DOHH2 (cell line): ENCODE results near the gene PLA2G4E.

ENCODE experiments used
- H3F3A ChIP-seq: fragments of 200-600 bp; sonication (generic), shearing (Covaris generic); 2 replicates; pipeline ENCODE4 v1.6.0; 2016; ENCODE audit warnings: antibody characterized with exemption, mild to moderate bottlenecking; ENCODE audit not compliant: control insufficient read depth, insufficient read depth
- H3K27ac ChIP-seq: fragments of 200-600 bp; sonication (generic); 2 replicates; pipeline ENCODE4 v1.5.1; 2014; ENCODE audit warnings: low read depth, mild to moderate bottlenecking, low read length, moderate library complexity
- H3K27me3 ChIP-seq: fragments of 200-600 bp; sonication (generic); 2 replicates; pipeline ENCODE4 v1.6.1; 2014; ENCODE audit warnings: mild to moderate bottlenecking, low read length, mixed read lengths; ENCODE audit not compliant: control insufficient read depth
- H3K36me3 ChIP-seq: fragments of 200-600 bp; sonication (generic); 2 replicates; pipeline ENCODE4 v1.6.1; 2014; ENCODE audit warnings: mild to moderate bottlenecking, low read length, moderate library complexity, mixed read lengths; ENCODE audit not compliant: control insufficient read depth
- H3K4me1 ChIP-seq: fragments of 200-600 bp; sonication (generic); 2 replicates; pipeline ENCODE4 v1.6.1; 2014; ENCODE audit warnings: mild to moderate bottlenecking, low read length, mixed read lengths; ENCODE audit not compliant: control insufficient read depth
- H3K4me2 ChIP-seq: fragments of 200-600 bp; sonication (generic); 2 replicates; pipeline ENCODE4 v1.6.0; 2014; ENCODE audit warnings: mild to moderate bottlenecking, low read length, moderate library complexity
- H3K4me3 ChIP-seq: fragments of 200-600 bp; sonication (generic); 2 replicates; pipeline ENCODE4 v1.5.1; 2014; ENCODE audit warnings: mild to moderate bottlenecking, low read length, mixed read lengths
- H3K79me2 ChIP-seq: fragments of 200-600 bp; sonication (generic); 2 replicates; pipeline ENCODE4 v1.6.1; 2014; ENCODE audit warnings: mild to moderate bottlenecking, low read length, mixed read lengths; ENCODE audit not compliant: control insufficient read depth
- H3K9me2 ChIP-seq: fragments of 200-600 bp; sonication (generic); replicated peaks from 2 replicates; pipeline ENCODE4 v1.6.1; 2014; ENCODE audit warnings: mild to moderate bottlenecking, low read length, mixed read lengths; ENCODE audit not compliant: control insufficient read depth
- H3K9me3 ChIP-seq: fragments of 200-600 bp; sonication (generic); 2 replicates; pipeline ENCODE4 v1.6.1; 2014; ENCODE audit warnings: antibody characterized with exemption, low read length, mixed read lengths; ENCODE audit not compliant: control insufficient read depth, insufficient read depth
- H4K20me1 ChIP-seq: fragments of 200-600 bp; sonication (generic); 2 replicates; pipeline ENCODE4 v1.6.0; 2014; ENCODE audit warnings: low read depth, mild to moderate bottlenecking, antibody characterized with exemption, low read length, moderate library complexity; ENCODE audit not compliant: control insufficient read depth, insufficient read depth
- EZH2phosphoT487 ChIP-seq: fragments of 200-600 bp; sonication (generic); IDR thresholded peaks from 2 replicates; pipeline ENCODE4 v1.6.1; 2017; ENCODE audit warnings: borderline replicate concordance, mild to moderate bottlenecking, antibody characterized with exemption, low read length, moderate library complexity, mixed read lengths
- TF ChIP-seq, protein P1 (sequence below): fragments of 200-600 bp; sonication (generic); IDR thresholded peaks from one replicate; pipeline ENCODE4 v1.5.1; 2014; ENCODE audit warnings: antibody characterized with exemption, mild to moderate bottlenecking, low read depth, low read length; ENCODE audit not compliant: poor library complexity, severe bottlenecking

The PLA2G4E gene

GRCh38 chr15:41987925-41988275, 32.9 kb downstream of the PLA2G4E start:
- no peak overlapping the region for H3K4me3 ChIP-seq
- no peaks in the 10 kb centered on the region for H3K79me2 ChIP-seq
- H3K9me2 ChIP-seq, result no peaks in the 10 kb centered on the region
- no peaks in the 10 kb centered on the region for H3K27me3 ChIP-seq
- no peaks in the 10 kb centered on the region for H3K4me1 ChIP-seq
- H3F3A ChIP-seq, result no peaks in the 10 kb centered on the region
- no peak overlapping the region for H3K4me2 ChIP-seq
- no peak for TF ChIP-seq EZH2phosphoT487
- TF ChIP-seq, protein P1, sequence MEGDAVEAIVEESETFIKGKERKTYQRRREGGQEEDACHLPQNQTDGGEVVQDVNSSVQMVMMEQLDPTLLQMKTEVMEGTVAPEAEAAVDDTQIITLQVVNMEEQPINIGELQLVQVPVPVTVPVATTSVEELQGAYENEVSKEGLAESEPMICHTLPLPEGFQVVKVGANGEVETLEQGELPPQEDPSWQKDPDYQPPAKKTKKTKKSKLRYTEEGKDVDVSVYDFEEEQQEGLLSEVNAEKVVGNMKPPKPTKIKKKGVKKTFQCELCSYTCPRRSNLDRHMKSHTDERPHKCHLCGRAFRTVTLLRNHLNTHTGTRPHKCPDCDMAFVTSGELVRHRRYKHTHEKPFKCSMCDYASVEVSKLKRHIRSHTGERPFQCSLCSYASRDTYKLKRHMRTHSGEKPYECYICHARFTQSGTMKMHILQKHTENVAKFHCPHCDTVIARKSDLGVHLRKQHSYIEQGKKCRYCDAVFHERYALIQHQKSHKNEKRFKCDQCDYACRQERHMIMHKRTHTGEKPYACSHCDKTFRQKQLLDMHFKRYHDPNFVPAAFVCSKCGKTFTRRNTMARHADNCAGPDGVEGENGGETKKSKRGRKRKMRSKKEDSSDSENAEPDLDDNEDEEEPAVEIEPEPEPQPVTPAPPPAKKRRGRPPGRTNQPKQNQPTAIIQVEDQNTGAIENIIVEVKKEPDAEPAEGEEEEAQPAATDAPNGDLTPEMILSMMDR, result no peak
- no peaks in the 10 kb centered on the region for H3K9me3 ChIP-seq
- H3K36me3 ChIP-seq, result no peaks in the 10 kb centered on the region
- H4K20me1 ChIP-seq, result no peaks in the 10 kb centered on the region
- no peak overlapping the region for H3K27ac ChIP-seq

- Histone ChIP-seq H3K27me3 (no peaks in the 10 kb centered on the region), H4K20me1 (no peaks in the 10 kb centered on the region), H3K4me1 (no peaks in the 10 kb centered on the region), H3K27ac (no peak overlapping the region), H3K36me3 (no peaks in the 10 kb centered on the region), H3F3A (no peaks in the 10 kb centered on the region), H3K79me2 (no peaks in the 10 kb centered on the region), H3K4me2 (no peak overlapping the region), H3K9me3 (no peaks in the 10 kb centered on the region), H3K4me3 (no peak overlapping the region), H3K9me2 (no peaks in the 10 kb centered on the region)
- TF ChIP-seq EZH2phosphoT487, result no peak
- TF ChIP-seq, protein P1, result no peak
Measured at GRCh38 chr15:41987246-41987924, 33.5 kb downstream of the PLA2G4E start.

- Histone ChIP-seq H3K36me3 (no peaks in the 10 kb centered on the region), H3F3A (no peaks in the 10 kb centered on the region), H3K4me1 (no peaks in the 10 kb centered on the region), H3K4me3 (no peak overlapping the region), H3K79me2 (no peaks in the 10 kb centered on the region), H3K27me3 (peaks cover 10% of the 10 kb centered on the region; the same call in 1 of the 2 replicates), H4K20me1 (no peaks in the 10 kb centered on the region), H3K9me2 (no peaks in the 10 kb centered on the region), H3K9me3 (no peaks in the 10 kb centered on the region), H3K27ac (no peak overlapping the region), H3K4me2 (no peak overlapping the region)
- TF ChIP-seq, protein P1, result no peak
- TF ChIP-seq EZH2phosphoT487, result no peak
Measured at GRCh38 chr15:41985236-41986160, 35.3 kb downstream of the PLA2G4E start.
